ENCODE measurements around the gene AKR1C2. TPM values are rescaled to one million over a fixed set of nuclear protein-coding genes. Genes with fewer than 3 reads are reported as not detected.
"Not testable (repeated sequence)": the region's sequence is repeated elsewhere in the genome, so short reads cannot be mapped to it uniquely, and the experiment has no call there.

Gene AKR1C2
- total RNA-seq, 2 donors from 2014 or later: not detected

- no peak for ATAC-seq
- Mint-ChIP-seq H3K4me1 (peaks cover 5% of the 10 kb centered on the region), H3K27me3 (peaks cover 20% of the 10 kb centered on the region), H3K36me3 (ENCODE audit: low read depth) (peaks cover 2% of the 10 kb centered on the region), H3K27ac (no peak overlapping the region), H3K4me3 (no peak overlapping the region)
- DNase-seq: no peak
- H3K9me3 ChIP-seq (ENCODE audit: control insufficient read depth, low read length, poor library complexity, severe bottlenecking): no peaks in the 10 kb centered on the region
Observed at GRCh38 chr10:5038101-5038500, 34.4 kb upstream of the AKR1C2 start.

- no peak for DNase-seq
- no peak for ATAC-seq
- Mint-ChIP-seq H3K4me3 (no peak overlapping the region), H3K4me1 (peaks cover 5% of the 10 kb centered on the region), H3K36me3 (ENCODE audit: low read depth) (peaks cover 2% of the 10 kb centered on the region), H3K27ac (no peak overlapping the region), H3K27me3 (peaks cover 14% of the 10 kb centered on the region)
- no peaks in the 10 kb centered on the region for H3K9me3 ChIP-seq (ENCODE audit: control insufficient read depth, low read length, poor library complexity, severe bottlenecking)
Observed at GRCh38 chr10:5036511-5036910, 32.9 kb upstream of the AKR1C2 start.

- H3K4me1 Mint-ChIP-seq: no peaks in the 10 kb centered on the region
- peaks cover 14% of the 10 kb centered on the region for H3K27me3 Mint-ChIP-seq
- DNase-seq: no peak
- no peak overlapping the region for H3K27ac Mint-ChIP-seq
- H3K9me3 ChIP-seq (ENCODE audit: control insufficient read depth, low read length, poor library complexity, severe bottlenecking): no peaks in the 10 kb centered on the region
- no peak overlapping the region for H3K4me3 Mint-ChIP-seq
- peaks cover 2% of the 10 kb centered on the region for H3K36me3 Mint-ChIP-seq (ENCODE audit: low read depth)
- no peak for ATAC-seq
Observed at GRCh38 chr10:5035356-5035755, 31.7 kb upstream of the AKR1C2 start.

- Mint-ChIP-seq H3K27ac (no peak overlapping the region), H3K36me3 (ENCODE audit: low read depth) (peaks cover 2% of the 10 kb centered on the region), H3K4me1 (no peaks in the 10 kb centered on the region), H3K27me3 (peaks cover 8% of the 10 kb centered on the region), H3K4me3 (no peak overlapping the region)
- H3K9me3 ChIP-seq (ENCODE audit: control insufficient read depth, low read length, poor library complexity, severe bottlenecking): no peaks in the 10 kb centered on the region
- ATAC-seq (no peak), DNase-seq (no peak)
Observed at GRCh38 chr10:5034588-5034987, 30.9 kb upstream of the AKR1C2 start.

- Mint-ChIP-seq H3K27ac (no peak overlapping the region), H3K27me3 (peaks cover 8% of the 10 kb centered on the region), H3K4me3 (no peak overlapping the region), H3K36me3 (ENCODE audit: low read depth) (peaks cover 2% of the 10 kb centered on the region), H3K4me1 (no peaks in the 10 kb centered on the region)
- no peaks in the 10 kb centered on the region for H3K9me3 ChIP-seq (ENCODE audit: control insufficient read depth, low read length, poor library complexity, severe bottlenecking)
- ATAC-seq: no peak
- no peak for DNase-seq
Observed at GRCh38 chr10:5033061-5033778, 29.6 kb upstream of the AKR1C2 start.

- not testable (repeated sequence) for H3K27me3 Mint-ChIP-seq; DNase-seq; ATAC-seq; H3K4me1 Mint-ChIP-seq; H3K36me3 Mint-ChIP-seq (ENCODE audit: low read depth); H3K4me3 Mint-ChIP-seq; H3K27ac Mint-ChIP-seq; H3K9me3 ChIP-seq (ENCODE audit: control insufficient read depth, low read length, poor library complexity, severe bottlenecking)
Observed at GRCh38 chr10:5032444-5032843, 28.8 kb upstream of the AKR1C2 start.

- ATAC-seq; H3K27me3 Mint-ChIP-seq; H3K27ac Mint-ChIP-seq; H3K4me1 Mint-ChIP-seq; H3K9me3 ChIP-seq (ENCODE audit: control insufficient read depth, low read length, poor library complexity, severe bottlenecking); H3K4me3 Mint-ChIP-seq; DNase-seq; H3K36me3 Mint-ChIP-seq (ENCODE audit: low read depth): not testable (repeated sequence)
Observed at GRCh38 chr10:5031588-5031987, 27.9 kb upstream of the AKR1C2 start.

- H3K27ac Mint-ChIP-seq: no peak overlapping the region
- ATAC-seq (no peak), DNase-seq (no peak)
- peaks cover 5% of the 10 kb centered on the region for H3K27me3 Mint-ChIP-seq
- H3K9me3 ChIP-seq (ENCODE audit: control insufficient read depth, low read length, poor library complexity, severe bottlenecking): no peaks in the 10 kb centered on the region
- peaks cover 2% of the 10 kb centered on the region for H3K36me3 Mint-ChIP-seq (ENCODE audit: low read depth)
- no peaks in the 10 kb centered on the region for H3K4me1 Mint-ChIP-seq
- no peak overlapping the region for H3K4me3 Mint-ChIP-seq
Observed at GRCh38 chr10:5030989-5031388, 27.3 kb upstream of the AKR1C2 start.

GRCh38 chr10:5025461-5025881 lies 21.8 kb upstream of the AKR1C2 start:
- H3K27ac Mint-ChIP-seq; H3K4me3 Mint-ChIP-seq; H3K9me3 ChIP-seq (ENCODE audit: control insufficient read depth, low read length, poor library complexity, severe bottlenecking); ATAC-seq; H3K36me3 Mint-ChIP-seq (ENCODE audit: low read depth); H3K4me1 Mint-ChIP-seq; DNase-seq: not testable (repeated sequence)
- peaks cover 28% of the 10 kb centered on the region for H3K27me3 Mint-ChIP-seq

GRCh38 chr10:5023177-5023805 lies 19.6 kb upstream of the AKR1C2 start:
- Mint-ChIP-seq H3K4me3 (no peak overlapping the region), H3K27ac (no peak overlapping the region), H3K4me1 (no peaks in the 10 kb centered on the region), H3K27me3 (peaks cover 28% of the 10 kb centered on the region), H3K36me3 (ENCODE audit: low read depth) (peaks cover 2% of the 10 kb centered on the region)
- no peak for ATAC-seq
- H3K9me3 ChIP-seq (ENCODE audit: control insufficient read depth, low read length, poor library complexity, severe bottlenecking): no peaks in the 10 kb centered on the region
- DNase-seq: no peak

- not testable (repeated sequence) for H3K4me3 Mint-ChIP-seq; DNase-seq; ATAC-seq; H3K27ac Mint-ChIP-seq; H3K9me3 ChIP-seq (ENCODE audit: control insufficient read depth, low read length, poor library complexity, severe bottlenecking); H3K36me3 Mint-ChIP-seq (ENCODE audit: low read depth); H3K4me1 Mint-ChIP-seq
- H3K27me3 Mint-ChIP-seq: peaks cover 35% of the 10 kb centered on the region
Observed at GRCh38 chr10:5021624-5022290, 18.1 kb upstream of the AKR1C2 start.

- not testable (repeated sequence) for ATAC-seq; H3K4me1 Mint-ChIP-seq; H3K4me3 Mint-ChIP-seq; DNase-seq; H3K27ac Mint-ChIP-seq; H3K36me3 Mint-ChIP-seq (ENCODE audit: low read depth); H3K9me3 ChIP-seq (ENCODE audit: control insufficient read depth, low read length, poor library complexity, severe bottlenecking)
- H3K27me3 Mint-ChIP-seq: peaks cover 29% of the 10 kb centered on the region
Observed at GRCh38 chr10:5019770-5020612, 16.3 kb upstream of the AKR1C2 start.
